H9 (cell line): ENCODE results near the gene ZNF668. TPM values are rescaled to one million over a fixed set of nuclear protein-coding genes. Genes with fewer than 3 reads are reported as not detected.

Experiments
- DNase-seq: peaks from one replicate; pipeline ENCODE4 v3.0.0-alpha.2; 2017
- H2AFZ ChIP-seq: one replicate; pipeline ENCODE4 v1.6.1; 2013; ENCODE audit warnings: mild to moderate bottlenecking, low read length, control low read depth, moderate library complexity
- H2AK5ac ChIP-seq: 2 replicates; pipeline ENCODE4 v1.6.1; 2013; ENCODE audit warnings: low read length, control low read depth, mixed read lengths; ENCODE audit not compliant: insufficient read length
- H2BK120ac ChIP-seq: one replicate; pipeline ENCODE4 v1.6.1; 2013; ENCODE audit warnings: low read depth, mild to moderate bottlenecking, low read length, control low read depth, inconsistent platforms; ENCODE audit not compliant: poor library complexity, severe bottlenecking
- H2BK12ac ChIP-seq: 2 replicates; pipeline ENCODE4 v1.6.1; 2013; ENCODE audit warnings: low read length, control low read depth, mixed read lengths, low read depth; ENCODE audit not compliant: insufficient read length
- H2BK15ac ChIP-seq: 2 replicates; pipeline ENCODE4 v1.6.1; 2013; ENCODE audit warnings: low read depth, low read length, control low read depth
- H2BK20ac ChIP-seq: one replicate; pipeline ENCODE4 v1.6.1; 2013; ENCODE audit warnings: low read depth, mild to moderate bottlenecking, low read length, control low read depth, inconsistent platforms; ENCODE audit not compliant: poor library complexity, severe bottlenecking
- H2BK5ac ChIP-seq: 2 replicates; pipeline ENCODE4 v1.6.1; 2013; ENCODE audit warnings: low read length, control low read depth, mixed read lengths; ENCODE audit not compliant: insufficient read length
- H3K14ac ChIP-seq: 2 replicates; pipeline ENCODE4 v1.6.1; 2013; ENCODE audit warnings: low read length, control low read depth; ENCODE audit not compliant: insufficient read depth
- H3K18ac ChIP-seq: 2 replicates; pipeline ENCODE4 v1.6.1; 2013; ENCODE audit warnings: low read depth, mild to moderate bottlenecking, mixed read lengths, low read length, control low read depth; ENCODE audit not compliant: insufficient read length
- H3K23ac ChIP-seq: 2 replicates; pipeline ENCODE4 v1.6.1; 2013; ENCODE audit warnings: low read length, control low read depth, mixed read lengths, low read depth; ENCODE audit not compliant: insufficient read length
- H3K23me2 ChIP-seq: 2 replicates; pipeline ENCODE4 v1.6.1; 2013; ENCODE audit warnings: low read depth, mild to moderate bottlenecking, mixed read lengths, low read length, control low read depth; ENCODE audit not compliant: insufficient read length, poor library complexity, severe bottlenecking
- H3K27ac ChIP-seq: 2 replicates; pipeline ENCODE4 v1.5.1; 2013; ENCODE audit warnings: low read length, control low read depth, mixed read lengths, low read depth; ENCODE audit not compliant: insufficient read length
- H3K27me3 ChIP-seq: 2 replicates; pipeline ENCODE4 v1.6.1; 2013; ENCODE audit warnings: low read length, control low read depth, inconsistent platforms; ENCODE audit not compliant: insufficient read depth
- H3K4ac ChIP-seq: 2 replicates; pipeline ENCODE4 v1.6.1; 2013; ENCODE audit warnings: low read depth, mild to moderate bottlenecking, control low read depth, inconsistent platforms, low read length, moderate library complexity
- H3K4me1 ChIP-seq: 2 replicates; pipeline ENCODE4 v1.6.1; 2013; ENCODE audit warnings: low read length, control low read depth, inconsistent platforms; ENCODE audit not compliant: insufficient read depth
- H3K4me2 ChIP-seq: 2 replicates; pipeline ENCODE4 v1.6.1; 2013; ENCODE audit warnings: low read length, control low read depth, mixed read lengths; ENCODE audit not compliant: insufficient read length, insufficient read depth
- H3K56ac ChIP-seq: 2 replicates; pipeline ENCODE4 v1.6.1; 2013; ENCODE audit warnings: low read depth, mild to moderate bottlenecking, mixed read lengths, low read length, control low read depth; ENCODE audit not compliant: insufficient read length
- H3K79me1 ChIP-seq: 2 replicates; pipeline ENCODE4 v1.6.1; 2013; ENCODE audit warnings: low read depth, mild to moderate bottlenecking, moderate library complexity, low read length, control low read depth, inconsistent platforms; ENCODE audit not compliant: insufficient read depth, poor library complexity, severe bottlenecking
- H3K79me2 ChIP-seq: 2 replicates; pipeline ENCODE4 v1.6.1; 2013; ENCODE audit warnings: low read length, control low read depth, inconsistent platforms; ENCODE audit not compliant: insufficient read depth
- H3K9ac ChIP-seq: 2 replicates; pipeline ENCODE4 v1.6.1; 2013; ENCODE audit warnings: low read length, control low read depth, mixed read lengths; ENCODE audit not compliant: insufficient read length; ENCODE audit errors: extremely low read depth
- H3K9me3 ChIP-seq: one replicate; pipeline ENCODE4 v1.6.1; 2013; ENCODE audit warnings: low read depth, low read length, inconsistent platforms; ENCODE audit not compliant: control insufficient read depth
- H3T11ph ChIP-seq: one replicate; pipeline ENCODE4 v1.6.1; 2013; ENCODE audit warnings: mild to moderate bottlenecking, low read length, control low read depth, inconsistent platforms
- H4K20me1 ChIP-seq: one replicate; pipeline ENCODE4 v1.6.1; 2013; ENCODE audit not compliant: control insufficient read depth, insufficient read length, insufficient read depth
- H4K5ac ChIP-seq: 2 replicates; pipeline ENCODE4 v1.6.1; 2013; ENCODE audit warnings: low read depth, mild to moderate bottlenecking, mixed read lengths, low read length, control low read depth; ENCODE audit not compliant: insufficient read length
- H4K8ac ChIP-seq: replicated peaks from 2 replicates; pipeline ENCODE4 v1.6.1; 2013; ENCODE audit warnings: low read length, control low read depth, mixed read lengths, low read depth; ENCODE audit not compliant: insufficient read length
- H4K91ac ChIP-seq: 2 replicates; pipeline ENCODE4 v1.6.1; 2013; ENCODE audit warnings: low read depth, mild to moderate bottlenecking, moderate library complexity, mixed read lengths, low read length, control low read depth; ENCODE audit not compliant: insufficient read length
- H3K27ac Mint-ChIP-seq, 3 experiments: 2 replicates in 2 of 3; 3 replicates in 1 of 3; pipeline ENCODE4 v1.8.0; 2020 to 2021; ENCODE audit warnings: mixed read lengths in 3 of 3, mild to moderate bottlenecking in 1 of 3, moderate library complexity in 1 of 3
- H3K27me3 Mint-ChIP-seq: 2 replicates; pipeline ENCODE4 v1.8.0; 2021; ENCODE audit warnings: low read depth, mild to moderate bottlenecking, moderate library complexity, mixed read lengths
- H3K36me3 Mint-ChIP-seq, 3 experiments: 2 replicates in 2 of 3; 3 replicates in 1 of 3; pipeline ENCODE4 v1.8.0; 2020 to 2021; ENCODE audit warnings: low read depth in 3 of 3, mixed read lengths in 3 of 3; ENCODE audit not compliant: insufficient read depth in 1 of 3
- H3K4me1 Mint-ChIP-seq, 2 experiments: 2 replicates each; pipeline ENCODE4 v1.8.0; 2020; ENCODE audit warnings: mixed read lengths in 2 of 2
- H3K4me3 Mint-ChIP-seq, 2 experiments: 2 replicates in 1 of 2; 3 replicates in 1 of 2; pipeline ENCODE4 v1.8.0; 2020 to 2021; ENCODE audit warnings: mild to moderate bottlenecking in 2 of 2, mixed read lengths in 2 of 2, moderate library complexity in 1 of 2
- H3K9me3 Mint-ChIP-seq, 2 experiments: 2 replicates in 1 of 2; 3 replicates in 1 of 2; pipeline ENCODE4 v1.8.0; 2020; ENCODE audit warnings: mild to moderate bottlenecking in 2 of 2, mixed read lengths in 2 of 2, moderate library complexity in 1 of 2
- WGBS: extraction: QIAGEN DNeasy Blood & Tissue Kit; methylation state at CpG from one replicate; pipeline ENCODE4 v1.1.7; 2013; ENCODE audit warnings: missing lambda C conversion rate, low lambda C conversion rate, mixed read lengths; ENCODE audit not compliant: insufficient read length; ENCODE audit errors: extremely low coverage; 5-methylcytosine and 5-hydroxymethylcytosine counted together
- total RNA-seq: library from RNA; stranded (reverse); gene quantifications from 2 replicates; pipeline ENCODE4 v1.2.1, GENCODE V29; 2021
- TF ChIP-seq, protein P1 (sequence below): fragments of 200-600 bp; sonication (generic); conservative IDR thresholded peaks from 3 replicates; pipeline ENCODE4 v1.8.0; 2021; ENCODE audit warnings: antibody characterized with exemption, mild to moderate bottlenecking

ZNF668 gene
- total RNA-seq, 1 experiment from 2014 or later, result 18.6 TPM

- no peak overlapping the region for H2AK5ac ChIP-seq
- no peak overlapping the region for H3K23ac ChIP-seq
- no peak overlapping the region for H4K5ac ChIP-seq
- Mint-ChIP-seq H3K27ac (no peak overlapping the region), H3K4me1 (peaks cover 0 to 3% of the 10 kb centered on the region in 2 experiments; a peak in 1 of 4 replicates), H3K36me3 (peaks cover 20 to 44% (median 42%) of the 10 kb centered on the region in 3 experiments; a peak in 6 of 7 replicates), H3K4me3 (no peak overlapping the region), H3K9me3 (no peaks in the 10 kb centered on the region), H3K27me3 (no peaks in the 10 kb centered on the region)
- no peaks in the 10 kb centered on the region for H3K79me2 ChIP-seq
- H2BK15ac ChIP-seq, result no peak overlapping the region
- no peaks in the 10 kb centered on the region for H3K27me3 ChIP-seq
- no peak overlapping the region for H3K56ac ChIP-seq
- H4K20me1 ChIP-seq, result peaks cover 4% of the 10 kb centered on the region
- WGBS, result no CpG with 5 or more reads among the region's 9 CpGs
- TF ChIP-seq, protein P1, sequence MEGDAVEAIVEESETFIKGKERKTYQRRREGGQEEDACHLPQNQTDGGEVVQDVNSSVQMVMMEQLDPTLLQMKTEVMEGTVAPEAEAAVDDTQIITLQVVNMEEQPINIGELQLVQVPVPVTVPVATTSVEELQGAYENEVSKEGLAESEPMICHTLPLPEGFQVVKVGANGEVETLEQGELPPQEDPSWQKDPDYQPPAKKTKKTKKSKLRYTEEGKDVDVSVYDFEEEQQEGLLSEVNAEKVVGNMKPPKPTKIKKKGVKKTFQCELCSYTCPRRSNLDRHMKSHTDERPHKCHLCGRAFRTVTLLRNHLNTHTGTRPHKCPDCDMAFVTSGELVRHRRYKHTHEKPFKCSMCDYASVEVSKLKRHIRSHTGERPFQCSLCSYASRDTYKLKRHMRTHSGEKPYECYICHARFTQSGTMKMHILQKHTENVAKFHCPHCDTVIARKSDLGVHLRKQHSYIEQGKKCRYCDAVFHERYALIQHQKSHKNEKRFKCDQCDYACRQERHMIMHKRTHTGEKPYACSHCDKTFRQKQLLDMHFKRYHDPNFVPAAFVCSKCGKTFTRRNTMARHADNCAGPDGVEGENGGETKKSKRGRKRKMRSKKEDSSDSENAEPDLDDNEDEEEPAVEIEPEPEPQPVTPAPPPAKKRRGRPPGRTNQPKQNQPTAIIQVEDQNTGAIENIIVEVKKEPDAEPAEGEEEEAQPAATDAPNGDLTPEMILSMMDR, result no peak
- no peak overlapping the region for H3K4me2 ChIP-seq
- no peaks in the 10 kb centered on the region for H3K79me1 ChIP-seq
- no peak overlapping the region for H2BK120ac ChIP-seq
- no peak overlapping the region for H4K8ac ChIP-seq
- no peak overlapping the region for H3K27ac ChIP-seq
- no peak overlapping the region for H2BK12ac ChIP-seq
- H2BK5ac ChIP-seq, result no peak overlapping the region
- no peak overlapping the region for H2BK20ac ChIP-seq
- no peaks in the 10 kb centered on the region for H3K23me2 ChIP-seq
- H2AFZ ChIP-seq, result no peak overlapping the region
- no peak overlapping the region for H3K4ac ChIP-seq
- no peak overlapping the region for H3K9ac ChIP-seq
- no peak overlapping the region for H4K91ac ChIP-seq
- DNase-seq, result peak; percentile 14
- H3K4me1 ChIP-seq, result no peaks in the 10 kb centered on the region
- H3K18ac ChIP-seq, result no peak overlapping the region
- no peak overlapping the region for H3K14ac ChIP-seq
- no peaks in the 10 kb centered on the region for H3K9me3 ChIP-seq
- no peak overlapping the region for H3T11ph ChIP-seq
Measured at GRCh38 chr16:31083081-31083480, 9.0 kb upstream of the ZNF668 start.
